ENCODE data around the gene XXYLT1. TPM values are rescaled to one million over a fixed set of nuclear protein-coding genes. Genes with fewer than 3 reads are reported as not detected.

The XXYLT1 gene
- total RNA-seq, 1 donor from 2014 or later = 22.3 TPM

DNA sequence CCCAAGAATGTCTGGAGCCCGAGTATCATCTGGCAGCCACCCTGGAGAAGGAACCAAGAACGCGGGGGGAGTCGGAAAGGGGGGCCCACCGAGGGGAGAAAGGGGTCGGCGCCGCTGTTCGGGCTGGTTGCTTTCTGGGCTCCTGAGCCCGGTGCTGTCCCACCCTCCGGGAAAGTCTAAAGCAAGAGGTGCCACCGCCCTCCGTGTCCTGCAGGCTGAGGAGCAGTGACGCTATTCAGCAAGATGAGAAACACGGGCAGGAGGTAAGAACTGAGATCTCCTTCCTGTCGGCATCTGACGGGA lies 234.8 kb downstream of the XXYLT1 start:
- no peak for DNase-seq
- TF ChIP-seq CTCF (IDR thresholded peaks at IDR 0.05; ENCODE audit: partially characterized antibody, unreplicated experiment) = no peak
- Mint-ChIP-seq H3K9me3 (ENCODE audit: unreplicated experiment) (peaks cover 10% of the 10 kb centered on the region), H3K27me3 (ENCODE audit: unreplicated experiment) (peaks cover 6% of the 10 kb centered on the region), H3K27ac (ENCODE audit: unreplicated experiment) (no peak overlapping the region), H3K36me3 (ENCODE audit: unreplicated experiment) (peaks cover 12% of the 10 kb centered on the region), H3K4me1 (ENCODE audit: low read depth, unreplicated experiment) (peaks cover 16% of the 10 kb centered on the region), H3K4me3 (ENCODE audit: unreplicated experiment) (no peak overlapping the region)

DNA sequence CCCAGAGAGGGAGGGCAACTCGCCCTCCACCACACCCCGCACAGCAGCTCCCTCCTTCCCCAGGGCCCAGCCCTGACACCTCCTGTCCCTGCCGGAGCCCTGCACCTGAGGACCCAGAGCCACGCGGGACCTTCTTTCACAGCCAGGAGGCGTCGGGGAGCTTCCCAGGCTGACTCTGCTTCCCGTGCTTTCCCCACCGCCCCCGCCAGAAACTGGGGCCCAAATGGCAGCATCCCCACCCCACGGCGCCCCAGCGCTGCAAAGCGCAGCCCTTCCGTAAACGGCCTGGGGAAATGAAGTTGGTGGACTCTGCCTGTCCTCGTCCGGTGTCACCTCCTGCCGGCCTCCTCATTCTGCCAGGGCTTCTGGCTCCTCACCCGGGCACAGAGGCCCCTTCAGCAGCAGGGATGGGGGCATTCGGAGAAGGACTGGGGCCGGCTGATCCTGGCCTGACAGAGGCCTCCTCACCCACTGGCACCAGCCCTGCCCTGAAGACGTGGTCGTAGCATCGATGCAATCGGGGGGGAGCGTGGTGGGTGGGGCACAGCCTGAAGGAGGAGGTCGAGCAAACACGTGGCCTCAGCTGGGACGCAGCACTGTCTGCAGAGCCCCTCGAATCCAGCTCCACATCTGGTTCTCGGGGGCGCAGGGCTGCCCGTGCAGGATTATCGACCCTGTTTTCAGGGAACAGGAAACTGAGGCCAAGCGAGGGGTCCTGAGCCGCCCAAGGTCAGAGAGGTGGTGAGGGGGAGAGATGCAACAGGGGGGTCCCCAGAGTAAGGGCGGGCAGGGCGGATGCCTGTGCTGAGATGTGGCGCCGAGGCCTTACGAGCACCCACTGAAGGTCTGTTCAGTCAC lies 235.4 kb downstream of the XXYLT1 start:
- no peak for DNase-seq
- Mint-ChIP-seq H3K4me1 (ENCODE audit: low read depth, unreplicated experiment) (peaks cover 16% of the 10 kb centered on the region), H3K4me3 (ENCODE audit: unreplicated experiment) (no peak overlapping the region), H3K27me3 (ENCODE audit: unreplicated experiment) (peaks cover 6% of the 10 kb centered on the region), H3K36me3 (ENCODE audit: unreplicated experiment) (peaks cover 12% of the 10 kb centered on the region), H3K27ac (ENCODE audit: unreplicated experiment) (no peak overlapping the region), H3K9me3 (ENCODE audit: unreplicated experiment) (peaks cover 10% of the 10 kb centered on the region)
- no peak for TF ChIP-seq CTCF (IDR thresholded peaks at IDR 0.05; ENCODE audit: partially characterized antibody, unreplicated experiment)

- no peak for TF ChIP-seq CTCF (IDR thresholded peaks at IDR 0.05; ENCODE audit: partially characterized antibody, unreplicated experiment)
- peaks cover 12% of the 10 kb centered on the region for H3K9me3 Mint-ChIP-seq (ENCODE audit: unreplicated experiment)
Observed at GRCh38 chr3:195034541-195034940, 236.4 kb downstream of the XXYLT1 start.

GRCh38 chr3:195034101-195034500 lies 236.9 kb downstream of the XXYLT1 start:
- Mint-ChIP-seq H3K27ac (ENCODE audit: unreplicated experiment) (no peak overlapping the region), H3K36me3 (ENCODE audit: unreplicated experiment) (peaks cover 12% of the 10 kb centered on the region), H3K27me3 (ENCODE audit: unreplicated experiment) (peaks cover 6% of the 10 kb centered on the region), H3K4me3 (ENCODE audit: unreplicated experiment) (no peak overlapping the region), H3K4me1 (ENCODE audit: low read depth, unreplicated experiment) (peaks cover 10% of the 10 kb centered on the region), H3K9me3 (ENCODE audit: unreplicated experiment) (peaks cover 12% of the 10 kb centered on the region)
- DNase-seq = no peak
- TF ChIP-seq CTCF (IDR thresholded peaks at IDR 0.05; ENCODE audit: partially characterized antibody, unreplicated experiment) = no peak

More at GRCh38 chr3:195034541-195034940, 236.4 kb downstream of the XXYLT1 start:
- Mint-ChIP-seq H3K27me3 (ENCODE audit: unreplicated experiment) (peaks cover 6% of the 10 kb centered on the region), H3K4me3 (ENCODE audit: unreplicated experiment) (no peak overlapping the region), H3K27ac (ENCODE audit: unreplicated experiment) (no peak overlapping the region), H3K4me1 (ENCODE audit: low read depth, unreplicated experiment) (peaks cover 14% of the 10 kb centered on the region), H3K36me3 (ENCODE audit: unreplicated experiment) (peaks cover 12% of the 10 kb centered on the region)
- DNase-seq = no peak

DNA sequence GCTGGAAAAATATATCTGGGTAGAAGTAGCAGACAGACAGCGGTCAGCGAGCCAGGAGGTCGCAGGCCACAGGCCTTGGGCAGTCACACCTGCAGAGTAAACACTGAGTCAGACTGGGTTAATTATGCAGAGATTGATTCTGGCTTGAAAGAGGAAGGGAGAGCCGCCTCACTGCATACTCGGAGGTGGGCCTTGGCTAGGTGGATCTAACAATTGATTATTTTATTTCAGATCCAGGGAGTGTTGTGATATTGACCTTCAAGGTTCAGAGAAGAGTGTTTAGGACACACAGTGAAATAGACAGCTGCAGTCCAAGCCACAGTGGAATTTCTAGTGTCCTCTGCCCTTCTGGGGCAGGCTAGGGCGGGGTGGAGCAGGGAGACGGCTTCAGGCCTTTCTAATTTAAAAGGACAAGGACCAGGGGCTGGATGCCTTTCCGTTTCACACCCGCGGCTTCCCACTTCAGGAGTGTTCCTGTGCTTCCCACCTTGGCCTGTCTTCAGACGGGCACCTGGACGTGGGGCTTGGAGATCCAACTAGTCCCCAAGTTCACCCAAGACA lies 237.3 kb downstream of the XXYLT1 start:
- Mint-ChIP-seq H3K36me3 (ENCODE audit: unreplicated experiment) (peaks cover 11% of the 10 kb centered on the region), H3K4me1 (ENCODE audit: low read depth, unreplicated experiment) (peaks cover 10% of the 10 kb centered on the region), H3K4me3 (ENCODE audit: unreplicated experiment) (no peak overlapping the region), H3K27me3 (ENCODE audit: unreplicated experiment) (peaks cover 6% of the 10 kb centered on the region), H3K9me3 (ENCODE audit: unreplicated experiment) (peaks cover 12% of the 10 kb centered on the region), H3K27ac (ENCODE audit: unreplicated experiment) (peak overlapping the region; percentile 25)
- TF ChIP-seq CTCF (IDR thresholded peaks at IDR 0.05; ENCODE audit: partially characterized antibody, unreplicated experiment) = no peak
- no peak for DNase-seq

Data from glutamatergic neuron (in vitro differentiated cells).